HCT116 (cell line): ENCODE data around the gene LHX5.

Experiments used
- ATF3 ChIP-seq: IDR thresholded peaks from 2 replicates; pipeline ENCODE4 v1.6.1; 2012
- CTCF ChIP-seq, 3 experiments: fragments of 200-600 bp in 1 of 3; sonication (generic) in 1 of 3; IDR thresholded peaks in 2 of 3; conservative IDR thresholded peaks in 1 of 3; 2 replicates each; pipeline ENCODE4 v1.5.1; 2012 to 2017; ENCODE audit warnings: low read depth in 2 of 3, low read length in 2 of 3, antibody characterized with exemption in 1 of 3, borderline replicate concordance in 1 of 3, control low read depth in 1 of 3, mild to moderate bottlenecking in 1 of 3, mixed read lengths in 1 of 3, mixed run types in 1 of 3, moderate library complexity in 1 of 3; ENCODE audit not compliant: insufficient read depth in 1 of 3
- EZH2phosphoT487 ChIP-seq: fragments of 200-600 bp; IDR thresholded peaks from 2 replicates; pipeline ENCODE4 v1.6.1; 2018; ENCODE audit warnings: antibody characterized with exemption, borderline replicate concordance
- POLR2A ChIP-seq: IDR thresholded peaks from 2 replicates; pipeline ENCODE4 v1.7.0; 2011; ENCODE audit warnings: borderline replicate concordance; ENCODE audit not compliant: insufficient read depth, insufficient read length; ENCODE audit errors: extremely low read depth
- POLR2AphosphoS5 ChIP-seq: IDR thresholded peaks from 2 replicates; pipeline ENCODE4 v1.6.1; 2011; ENCODE audit warnings: mild to moderate bottlenecking, low read depth, low read length, moderate library complexity
- TCF7L2 ChIP-seq: IDR thresholded peaks from 2 replicates; pipeline ENCODE4 v1.7.0; 2011; ENCODE audit warnings: borderline replicate concordance, inconsistent platforms; ENCODE audit not compliant: insufficient read depth, insufficient read length; ENCODE audit errors: extremely low read depth
- ZNF274 ChIP-seq: fragments of 200-500 bp; sonication (Bioruptor generic); IDR thresholded peaks from 2 replicates; pipeline ENCODE4 v1.6.1; 2014; ENCODE audit warnings: mild to moderate bottlenecking, low read depth, low read length, inconsistent platforms

- no peak for TF ChIP-seq CTCF (IDR thresholded peaks at IDR 0.05 in 2 of 3, conservative IDR thresholded peaks at IDR 0.05 in 1 of 3; ENCODE audit: borderline replicate concordance in 1 of 3, insufficient read depth in 1 of 3, low read depth in 2 of 3, low read length in 2 of 3)
- no peak for TF ChIP-seq POLR2A
- no peak for TF ChIP-seq TCF7L2
- no peak for TF ChIP-seq ATF3
- TF ChIP-seq EZH2phosphoT487: no peak
- no peak for TF ChIP-seq ZNF274
- TF ChIP-seq POLR2AphosphoS5: no peak
These were observed 43.2 kb downstream of the LHX5 start for GRCh38 chr12:113428482-113428881.
